AG04449 (cell line): ENCODE results near the gene SERPIND1.
"Not testable (repeated sequence)": the region's sequence is repeated elsewhere in the genome, so short reads cannot be mapped to it uniquely, and the experiment has no call there.

Source experiments
- CTCF ChIA-PET: fragments of 350-600 bp; formaldehyde crosslinking; extraction: SDS; loops from one replicate; lab custom pipeline; 2021; ENCODE audit warnings: antibody characterized with exemption; lab: Yijun Ruan, JAX
- POLR2A ChIA-PET: fragments of 400-600, 350-600 bp; formaldehyde crosslinking; extraction: SDS; loops from one replicate; lab custom pipeline; 2020; ENCODE audit warnings: antibody characterized with exemption, inconsistent platforms; lab: Yijun Ruan, JAX
- DNase-seq: peaks from one replicate; pipeline ENCODE4 v3.0.0-alpha.2; 2010; ENCODE audit warnings: low read depth, low spot score
- H3K4me3 ChIP-seq: 2 replicates; pipeline ENCODE4 v1.5.1; 2011; ENCODE audit warnings: low read depth, mild to moderate bottlenecking, control low read depth, low read length
- TF ChIP-seq, protein P1 (sequence below): IDR thresholded peaks from one replicate; pipeline ENCODE4 v1.5.1; 2011; ENCODE audit warnings: mild to moderate bottlenecking, moderate library complexity, low read length, control low read depth, inconsistent platforms; ENCODE audit not compliant: insufficient read depth; ENCODE audit errors: missing control alignments

SERPIND1 gene

DNA sequence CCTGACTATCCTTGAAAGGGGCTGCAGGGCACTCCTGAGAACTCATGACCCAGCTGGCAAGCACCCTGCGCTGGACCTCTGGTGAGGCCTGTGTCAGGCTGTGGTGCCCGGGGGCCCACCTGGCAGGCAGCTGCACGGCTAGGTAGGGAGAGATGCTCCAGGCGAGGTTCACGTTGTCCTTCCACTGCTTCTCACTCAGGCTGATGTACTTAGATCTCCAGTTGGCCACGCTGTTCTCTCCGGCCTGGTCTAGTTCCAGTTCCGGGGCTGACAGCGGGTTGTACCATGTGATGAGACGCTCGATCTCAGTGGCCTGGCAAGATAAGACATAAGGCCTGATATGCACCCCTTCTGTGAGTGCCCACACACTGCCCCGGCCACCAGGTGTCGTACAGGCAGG, 44.7 kb upstream of the SERPIND1 start:
- ChIA-PET CTCF (interaction anchor here (1.3 kb wide), 1 partner anchor 13 kb away, joined by 6 read pairs; no protein-coding TSS in a partner anchor), POLR2A (no interaction called here)
- TF ChIP-seq, protein P1, sequence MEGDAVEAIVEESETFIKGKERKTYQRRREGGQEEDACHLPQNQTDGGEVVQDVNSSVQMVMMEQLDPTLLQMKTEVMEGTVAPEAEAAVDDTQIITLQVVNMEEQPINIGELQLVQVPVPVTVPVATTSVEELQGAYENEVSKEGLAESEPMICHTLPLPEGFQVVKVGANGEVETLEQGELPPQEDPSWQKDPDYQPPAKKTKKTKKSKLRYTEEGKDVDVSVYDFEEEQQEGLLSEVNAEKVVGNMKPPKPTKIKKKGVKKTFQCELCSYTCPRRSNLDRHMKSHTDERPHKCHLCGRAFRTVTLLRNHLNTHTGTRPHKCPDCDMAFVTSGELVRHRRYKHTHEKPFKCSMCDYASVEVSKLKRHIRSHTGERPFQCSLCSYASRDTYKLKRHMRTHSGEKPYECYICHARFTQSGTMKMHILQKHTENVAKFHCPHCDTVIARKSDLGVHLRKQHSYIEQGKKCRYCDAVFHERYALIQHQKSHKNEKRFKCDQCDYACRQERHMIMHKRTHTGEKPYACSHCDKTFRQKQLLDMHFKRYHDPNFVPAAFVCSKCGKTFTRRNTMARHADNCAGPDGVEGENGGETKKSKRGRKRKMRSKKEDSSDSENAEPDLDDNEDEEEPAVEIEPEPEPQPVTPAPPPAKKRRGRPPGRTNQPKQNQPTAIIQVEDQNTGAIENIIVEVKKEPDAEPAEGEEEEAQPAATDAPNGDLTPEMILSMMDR = no peak
- no peak for DNase-seq
- H3K4me3 ChIP-seq = no peak overlapping the region

DNA sequence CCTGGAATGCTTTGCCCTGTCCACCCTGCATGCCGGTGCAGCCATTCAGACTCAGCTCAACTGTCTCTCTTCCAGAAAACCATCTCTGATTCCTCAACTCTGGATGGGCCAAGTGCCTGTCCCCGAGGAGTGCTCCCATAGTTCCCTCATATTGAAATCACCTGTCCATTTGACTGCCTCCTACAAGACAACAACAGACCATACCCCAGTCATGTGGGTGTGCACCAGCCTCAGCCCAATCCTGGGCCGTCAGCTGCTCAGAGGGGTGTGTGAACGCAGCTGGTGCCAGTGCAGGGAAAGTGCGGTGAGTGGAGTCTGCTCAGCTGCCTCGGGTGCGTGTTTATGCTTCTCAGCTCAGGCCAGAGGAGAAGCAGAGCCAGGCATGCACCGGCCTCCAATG, 41.5 kb upstream of the SERPIND1 start:
- CTCF ChIA-PET = interaction anchor here (2.0 kb wide), 1 partner anchor 10 kb away, joined by 5 read pairs; no protein-coding TSS in a partner anchor
- H3K4me3 ChIP-seq, POLR2A ChIA-PET, DNase-seq: not testable (repeated sequence)

- POLR2A ChIA-PET, DNase-seq, H3K4me3 ChIP-seq, CTCF ChIA-PET: not testable (repeated sequence)
Observed at GRCh38 chr22:20735356-20736162, 38.4 kb upstream of the SERPIND1 start.

DNA sequence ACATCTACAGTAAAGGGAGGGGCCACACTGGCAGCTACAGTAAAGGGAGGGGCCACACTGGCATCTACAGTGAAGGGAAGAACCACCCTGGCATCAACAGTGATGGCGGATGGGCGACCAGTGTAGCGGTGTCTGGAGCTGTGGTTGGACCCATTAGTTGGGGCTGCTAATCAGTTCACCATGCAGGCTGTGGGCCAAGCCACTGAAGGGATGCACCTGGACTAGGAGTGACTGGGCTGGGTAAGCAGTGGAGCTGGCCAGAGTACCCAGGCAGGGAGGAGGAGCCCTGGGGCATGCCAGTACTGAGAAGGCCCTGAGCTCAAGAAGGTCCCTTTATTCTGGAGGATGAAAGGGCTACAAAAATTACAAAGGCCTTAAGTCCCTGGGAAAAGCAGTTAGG, 37.0 kb upstream of the SERPIND1 start:
- H3K4me3 ChIP-seq, DNase-seq, POLR2A ChIA-PET: not testable (repeated sequence)
- CTCF ChIA-PET = interaction anchor here (0.7 kb wide), 1 partner anchor 47 kb away, joined by 3 read pairs; no protein-coding TSS in a partner anchor

DNA sequence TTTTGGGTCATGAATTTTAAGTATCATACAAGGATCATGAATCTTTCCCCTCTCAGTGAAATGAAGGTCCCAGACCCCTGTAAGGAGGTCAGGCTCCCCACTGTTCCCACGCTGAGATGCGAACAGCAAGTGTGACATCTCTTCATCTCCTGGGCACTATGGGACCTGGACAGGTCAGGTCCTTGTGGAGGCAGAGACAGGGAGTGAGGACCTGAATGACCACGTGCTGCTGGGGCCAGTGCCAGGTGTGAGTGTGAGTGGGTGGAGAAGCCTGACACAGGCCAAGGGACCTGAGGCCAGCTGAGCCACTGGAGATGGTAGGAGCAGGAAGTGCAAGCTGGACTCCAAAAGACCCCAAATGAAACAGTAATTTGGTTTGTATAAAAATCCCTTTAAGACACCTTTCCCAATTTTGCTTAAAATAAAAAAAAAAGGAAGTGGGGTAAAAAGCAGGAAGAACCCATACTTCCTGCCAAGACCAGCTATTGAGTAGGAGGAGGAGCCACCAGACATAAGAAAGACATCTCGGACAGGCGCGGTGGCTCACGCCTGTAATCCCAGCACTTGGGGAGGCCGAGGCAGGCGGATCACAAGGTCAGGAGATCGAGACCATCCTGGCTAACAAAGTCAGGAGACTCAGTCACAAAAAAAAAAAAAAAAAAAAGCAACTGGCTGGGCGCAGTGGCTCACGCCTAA, 35.4 kb upstream of the SERPIND1 start:
- ChIA-PET POLR2A (interaction anchor here (0.7 kb wide), 1 partner anchor 274 kb away, joined by 3 read pairs; no protein-coding TSS in a partner anchor), CTCF (no interaction called here)
- TF ChIP-seq, protein P1 = no peak
- DNase-seq = no peak
- H3K4me3 ChIP-seq = no peak overlapping the region

DNA sequence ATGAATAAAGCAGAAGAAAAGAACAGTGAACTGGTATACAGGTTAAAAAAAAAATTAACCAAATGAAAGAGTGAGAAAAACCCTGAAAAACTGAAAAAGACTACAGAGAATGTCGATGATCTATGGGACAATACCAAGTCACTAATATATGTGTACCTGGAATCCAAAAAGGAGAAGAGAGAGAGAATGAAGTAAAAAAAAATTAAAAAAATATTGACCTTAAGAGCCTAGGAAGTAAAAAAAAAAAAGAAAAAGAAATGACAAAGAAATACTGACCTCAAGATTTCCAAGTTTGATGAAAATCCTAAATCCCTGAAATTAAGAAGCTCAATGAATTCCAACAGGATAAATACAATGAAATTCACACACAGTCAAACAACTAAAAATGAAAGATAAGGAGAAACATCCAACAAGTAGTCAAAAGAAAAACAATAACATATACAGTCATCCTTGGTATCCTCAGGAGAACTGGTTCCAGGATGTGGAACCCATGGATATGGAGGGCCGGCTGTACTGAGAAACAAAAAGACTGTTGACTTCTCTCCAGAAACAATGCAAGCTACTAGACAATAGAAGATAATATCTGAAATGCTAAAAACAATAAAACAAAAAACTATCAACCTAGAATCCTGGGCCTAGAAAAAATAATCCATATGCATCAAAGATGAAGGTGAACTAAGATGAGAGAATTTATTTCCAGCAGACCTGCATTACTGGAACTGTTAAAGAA, 33.5 kb upstream of the SERPIND1 start:
- no peak overlapping the region for H3K4me3 ChIP-seq
- no peak for DNase-seq
- ChIA-PET CTCF (interaction anchor here (1.3 kb wide), 1 partner anchor 10 kb away, joined by 3 read pairs; no protein-coding TSS in a partner anchor), POLR2A (no interaction called here)
- TF ChIP-seq, protein P1 = no peak

GRCh38 chr22:20741008-20741633, 32.8 kb upstream of the SERPIND1 start:
- ChIA-PET CTCF (interaction anchor here (1.0 to 2.1 kb wide), 10 partner anchors 9 to 323 kb away, joined by 3 to 11 read pairs (median 4); no protein-coding TSS in a partner anchor), POLR2A (no interaction called here)
- no peak overlapping the region for H3K4me3 ChIP-seq
- no peak for DNase-seq
- TF ChIP-seq, protein P1 = no peak
